NCI-H146 (cell line): Measurements from ENCODE around the gene VSTM4.

Experiments used
- DNase-seq: peaks from one replicate; lab custom pipeline; 2025; lab: John Stamatoyannopoulos, UW

The VSTM4 gene

DNA sequence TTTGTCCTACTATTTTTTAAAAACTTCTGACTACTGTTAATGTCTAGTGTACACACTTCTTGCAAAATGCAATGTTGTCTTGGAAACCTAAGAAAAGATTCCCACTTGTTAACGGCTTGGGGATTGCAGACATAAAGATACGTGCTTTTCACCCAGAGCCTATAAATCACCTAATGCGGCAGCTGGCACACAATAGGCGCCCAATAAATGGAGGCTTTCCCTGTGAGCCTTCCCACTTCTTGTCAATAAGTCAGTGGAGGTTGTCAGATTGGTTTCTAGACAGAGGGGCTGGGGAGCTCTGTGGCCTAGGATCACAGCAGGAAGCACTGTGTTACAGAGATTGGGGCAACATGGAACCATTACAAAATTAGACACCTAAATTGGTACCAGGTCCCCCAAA is 74.7 kb downstream of the VSTM4 start:
- DNase-seq = peak; percentile 68

DNA sequence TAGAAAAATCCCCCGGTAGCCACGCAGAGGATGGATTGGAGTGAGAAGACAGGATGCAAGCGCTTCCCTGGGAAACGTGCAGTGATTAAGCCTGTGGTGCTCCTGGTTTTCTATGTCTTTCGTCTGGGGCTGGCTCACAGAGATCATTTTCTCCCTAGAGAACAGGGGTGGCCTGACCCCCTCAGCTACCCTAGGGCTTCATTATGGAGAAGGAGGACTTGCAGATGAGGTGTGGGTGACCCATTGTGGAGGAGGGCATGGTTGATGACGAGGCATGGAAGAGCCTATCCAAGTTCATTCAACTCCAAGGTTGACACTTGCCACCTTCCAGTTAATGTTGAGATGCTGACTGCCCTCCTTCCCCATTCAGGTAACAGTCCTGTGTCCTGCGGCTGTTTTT is 75.9 kb downstream of the VSTM4 start:
- no peak for DNase-seq

DNA sequence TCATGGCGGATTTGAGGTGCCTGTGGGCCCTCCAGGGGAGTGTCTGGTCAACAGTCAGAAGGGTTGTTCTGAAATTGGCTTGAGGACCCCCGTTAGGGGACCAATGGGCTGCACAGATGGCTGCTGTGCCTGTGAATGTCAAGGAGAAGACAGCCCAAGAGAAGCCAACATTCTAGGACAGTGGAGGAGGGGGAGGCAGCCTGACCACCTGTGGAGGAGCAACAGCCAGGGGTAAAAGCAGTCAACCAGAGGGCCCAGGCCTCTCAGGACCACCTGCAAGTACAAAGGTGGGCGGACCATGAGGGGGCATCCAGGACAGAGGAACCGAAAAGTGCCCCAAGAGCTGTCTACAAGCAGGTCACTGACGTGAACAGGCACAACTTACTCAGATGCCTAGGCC is 76.6 kb downstream of the VSTM4 start:
- DNase-seq = no peak

DNA sequence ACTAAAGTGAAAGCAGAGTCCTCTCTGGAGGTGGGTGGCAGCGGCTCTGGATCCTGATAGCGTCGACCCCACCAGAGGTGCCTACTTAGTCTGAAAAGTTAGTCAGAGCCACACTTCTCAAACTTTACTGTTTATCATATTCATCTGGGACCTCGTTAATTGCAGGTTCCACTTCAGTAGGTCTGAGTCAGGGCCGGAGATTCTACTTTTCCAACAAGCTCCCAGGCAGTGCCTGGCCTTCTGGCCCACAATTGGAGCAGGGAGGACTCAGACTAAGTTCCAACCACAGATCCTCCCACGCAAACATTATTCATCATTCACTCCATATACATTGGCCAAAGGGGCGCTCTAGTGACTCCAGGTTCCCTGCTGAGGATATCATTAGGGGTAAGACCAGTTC is 78.1 kb downstream of the VSTM4 start:
- no peak for DNase-seq

DNA sequence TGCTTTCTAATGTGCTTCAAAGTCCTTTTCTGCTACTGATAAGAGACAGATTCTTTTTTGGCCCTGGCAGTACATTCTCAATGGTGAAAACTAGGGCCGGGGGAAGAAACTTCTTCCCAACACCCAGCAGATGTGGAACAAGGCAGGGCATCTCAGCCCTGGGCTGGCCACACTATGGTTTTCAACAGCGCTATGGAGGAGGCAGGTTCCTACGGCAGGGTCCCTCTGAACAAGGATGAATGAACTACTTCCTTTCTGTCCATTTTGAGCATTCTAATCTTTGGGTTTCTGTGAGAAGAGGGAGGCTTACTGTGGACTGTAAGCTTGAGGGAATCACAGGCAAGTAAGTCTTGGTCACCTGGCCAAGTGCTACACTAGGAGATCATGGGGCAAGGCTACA is 78.7 kb downstream of the VSTM4 start:
- no peak for DNase-seq

DNA sequence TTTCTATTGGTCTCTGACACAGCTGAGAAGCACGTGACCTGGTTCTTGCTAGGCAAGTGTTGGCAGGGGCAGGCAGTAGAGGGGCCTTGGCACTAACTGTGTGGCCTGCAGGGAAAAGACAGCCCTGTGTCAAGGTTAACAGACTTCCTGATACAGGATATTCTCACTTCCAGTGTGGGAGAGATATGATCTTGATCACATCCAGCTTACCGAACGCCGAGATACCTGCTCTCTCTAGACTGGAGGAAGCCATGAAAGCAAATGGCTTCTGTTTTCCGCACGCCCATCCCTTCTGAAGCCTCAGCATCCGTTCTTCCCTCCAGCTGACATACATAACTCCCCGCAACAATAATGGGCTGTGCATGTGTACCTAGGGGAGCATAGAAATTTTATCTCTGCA is 79.4 kb downstream of the VSTM4 start:
- DNase-seq = no peak

DNA sequence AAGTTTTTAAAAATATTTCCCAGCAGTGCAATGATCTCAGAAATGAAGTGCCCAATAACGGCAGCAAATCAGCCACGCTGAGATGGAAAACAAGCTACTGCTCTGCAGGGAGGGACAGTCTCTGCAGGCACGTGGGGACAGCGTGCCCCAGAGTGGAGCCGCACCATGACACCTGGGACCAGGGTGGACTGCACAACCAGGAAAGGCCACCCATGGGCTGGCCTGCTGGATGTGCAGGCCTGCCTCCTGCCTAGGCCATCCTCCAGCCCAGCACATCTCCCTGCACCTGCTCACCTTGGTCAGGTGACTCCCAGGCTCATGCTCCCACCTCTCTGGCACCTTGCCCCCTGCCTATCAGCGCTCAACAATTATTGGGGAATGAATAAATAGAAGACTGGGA is 80.4 kb downstream of the VSTM4 start:
- DNase-seq = peak; percentile 43

DNA sequence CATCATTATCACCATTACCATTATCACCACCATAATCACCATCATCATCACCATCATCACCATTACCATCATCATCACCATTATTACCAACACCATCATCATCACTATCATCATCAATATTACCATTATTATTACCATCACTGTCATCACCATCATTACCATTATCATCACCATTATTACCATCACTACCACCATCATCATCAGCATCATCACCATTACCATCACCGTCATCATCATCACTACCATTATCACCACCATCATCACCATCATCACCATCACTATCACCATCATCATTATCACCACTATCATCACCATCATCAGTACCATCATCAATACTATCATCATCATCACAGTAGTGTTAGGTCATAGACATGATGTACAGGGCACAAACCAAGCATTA is 81.4 kb downstream of the VSTM4 start:
- DNase-seq = no peak

DNA sequence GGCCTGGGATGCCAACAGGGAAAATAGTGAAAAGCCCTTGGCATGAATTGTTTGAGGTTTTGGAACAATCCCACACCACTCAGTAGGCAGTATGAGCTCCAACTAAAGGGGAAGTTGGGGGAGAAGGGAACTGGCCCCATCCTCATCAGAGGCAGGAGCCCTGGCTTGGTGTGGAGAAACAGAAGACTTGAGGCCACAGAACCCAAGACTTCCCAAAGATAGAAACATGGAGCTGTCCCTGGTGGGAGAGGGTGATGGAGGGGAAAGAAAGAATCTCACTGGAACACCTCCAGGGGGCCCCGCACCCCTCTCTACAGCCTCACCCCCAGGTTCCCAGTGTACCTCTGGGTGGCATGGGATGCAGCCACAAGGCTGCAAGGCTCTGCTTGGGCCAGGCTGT is 85.7 kb downstream of the VSTM4 start:
- no peak for DNase-seq

DNA sequence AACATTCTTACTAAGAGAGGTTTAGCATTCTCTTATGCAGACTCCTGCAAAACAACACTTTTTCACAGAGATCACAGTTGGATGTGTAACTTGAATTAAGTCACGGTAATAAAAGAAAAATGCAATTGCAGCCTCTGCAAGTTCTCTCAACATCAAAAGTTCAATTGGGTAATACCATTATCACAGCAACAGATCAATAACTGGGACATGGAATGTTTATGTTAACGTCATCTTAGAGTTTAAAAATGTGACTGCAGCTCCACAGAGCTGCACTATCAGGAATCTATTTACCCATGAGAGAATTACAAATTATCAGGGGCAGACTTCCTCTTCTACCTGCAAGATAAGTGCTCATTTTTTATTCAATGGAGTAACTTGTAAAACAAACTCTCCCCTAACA is 86.7 kb downstream of the VSTM4 start:
- DNase-seq = no peak

DNA sequence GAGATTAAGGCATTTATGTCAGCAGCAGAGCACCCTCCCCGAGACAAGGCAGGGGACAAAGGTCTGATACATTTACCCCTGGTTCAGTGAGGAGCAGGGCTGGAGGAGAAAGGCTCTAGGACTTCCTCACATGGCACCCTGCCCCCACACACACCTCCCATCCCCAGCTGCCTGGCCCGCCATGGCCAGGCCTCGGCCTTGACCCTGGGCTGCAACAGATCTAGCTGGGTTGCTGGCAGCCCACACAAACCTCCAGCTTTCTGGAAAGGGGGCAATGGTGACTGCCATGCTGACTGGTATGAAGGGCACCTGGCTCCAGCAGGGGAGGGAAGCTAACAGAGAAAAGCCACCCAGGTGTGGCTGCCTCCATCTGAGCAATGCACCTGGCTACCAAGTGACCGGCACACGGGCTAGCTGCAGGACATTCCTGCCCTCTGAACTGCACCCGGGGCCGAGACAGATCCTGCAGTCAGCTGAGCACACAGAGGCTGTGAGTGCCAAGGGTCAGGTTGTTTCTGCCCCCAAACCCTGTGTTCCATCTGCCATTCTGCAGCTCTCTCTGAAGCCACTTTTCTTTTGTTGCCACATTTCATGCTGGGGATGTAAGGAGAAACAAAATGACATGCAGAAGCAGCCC is 89.9 kb downstream of the VSTM4 start:
- peak; percentile 73 for DNase-seq

DNA sequence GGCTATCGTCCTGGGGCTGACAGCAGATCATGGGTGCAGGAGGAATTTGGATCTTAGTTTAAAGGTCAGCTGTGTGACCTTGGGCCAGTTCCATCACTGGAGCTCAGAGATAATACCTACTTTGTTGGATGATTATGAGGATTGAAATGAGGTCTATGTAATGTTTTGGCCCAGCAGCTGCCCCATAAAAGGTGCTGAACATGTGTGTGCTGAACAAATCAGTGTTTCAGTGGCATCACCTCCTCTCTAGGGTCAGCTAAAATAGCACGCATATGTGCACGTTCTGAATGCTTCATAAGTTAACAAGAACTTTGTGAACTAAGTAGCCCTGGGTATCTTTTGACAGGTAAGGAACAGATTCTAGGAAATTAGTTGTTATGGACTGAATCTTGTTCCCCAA is 90.8 kb downstream of the VSTM4 start:
- no peak for DNase-seq

DNA sequence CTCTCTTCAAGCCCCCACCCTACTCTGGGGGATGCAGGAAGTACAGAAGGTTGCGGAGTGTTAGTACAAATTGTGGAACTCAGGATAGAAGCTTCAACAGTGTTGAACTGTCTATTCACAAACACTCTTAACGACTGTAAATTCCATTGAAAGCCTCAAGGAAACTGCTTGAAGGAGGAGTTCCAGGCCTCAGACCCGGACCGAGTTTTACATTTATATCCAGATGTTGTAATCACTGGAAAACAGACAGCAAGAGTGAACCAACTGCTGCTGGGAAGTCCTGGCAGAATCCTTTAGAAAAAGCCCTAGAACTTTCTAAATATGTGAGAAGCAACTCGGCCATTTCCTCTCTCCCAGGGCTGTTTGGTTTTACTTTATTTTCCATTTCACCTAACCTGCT is 91.6 kb downstream of the VSTM4 start:
- DNase-seq = no peak

DNA sequence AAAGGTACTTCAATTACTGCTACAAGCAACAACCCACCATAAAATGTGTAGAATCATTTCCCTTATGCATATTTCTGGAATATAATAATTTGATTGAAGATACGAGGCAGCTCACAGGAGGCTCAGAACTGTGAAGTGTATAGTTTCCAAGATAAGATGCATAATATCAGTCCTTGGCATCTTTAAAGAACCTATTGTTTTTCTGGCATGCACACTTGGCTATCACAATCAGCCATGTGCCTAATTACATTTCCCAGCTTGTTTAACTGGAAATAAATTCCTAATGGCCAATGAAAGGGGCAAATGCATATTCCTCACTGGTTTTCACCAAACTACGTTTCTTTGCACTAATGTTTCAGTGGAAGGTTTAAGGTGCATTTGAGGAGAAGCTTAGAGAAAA is 92.3 kb downstream of the VSTM4 start:
- no peak for DNase-seq

DNA sequence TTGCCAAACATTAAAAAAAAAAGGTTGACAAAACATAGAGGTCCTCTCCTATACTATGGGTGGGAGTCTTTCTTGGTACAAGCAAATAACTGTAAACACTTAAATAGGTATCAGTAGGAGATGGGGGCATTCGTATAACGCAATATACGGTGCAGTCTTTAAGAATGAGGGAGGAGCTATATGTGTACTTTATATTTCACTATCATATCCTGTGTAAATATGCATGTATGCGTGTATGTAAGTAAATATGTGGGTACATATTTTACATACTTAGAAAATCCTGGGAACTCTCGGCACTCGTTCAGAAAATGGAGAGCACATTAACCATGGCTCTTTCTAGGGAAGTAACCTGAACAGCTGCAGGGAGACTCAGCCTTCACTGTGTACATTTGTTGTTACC is 93.6 kb downstream of the VSTM4 start:
- no peak for DNase-seq

DNA sequence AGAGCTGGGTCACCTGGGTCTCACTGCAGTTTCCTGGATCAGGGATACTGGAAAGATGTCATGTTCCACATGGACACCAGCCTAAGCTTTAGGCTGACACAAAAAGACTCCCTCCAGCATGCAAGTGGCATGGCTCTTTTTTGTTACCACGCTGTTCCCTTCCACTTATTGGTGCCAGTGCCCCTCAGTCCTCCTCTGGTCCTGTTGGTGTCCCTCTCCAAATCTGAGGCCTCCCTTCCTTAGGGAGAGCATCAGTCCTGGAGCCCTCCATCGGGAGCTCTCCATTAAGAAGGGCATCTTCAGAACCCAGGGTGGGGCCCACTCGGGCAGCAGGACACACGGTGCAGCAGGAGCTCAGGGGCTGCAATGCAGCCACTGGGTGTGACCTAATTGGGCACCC is 99.6 kb downstream of the VSTM4 start:
- no peak for DNase-seq

DNA sequence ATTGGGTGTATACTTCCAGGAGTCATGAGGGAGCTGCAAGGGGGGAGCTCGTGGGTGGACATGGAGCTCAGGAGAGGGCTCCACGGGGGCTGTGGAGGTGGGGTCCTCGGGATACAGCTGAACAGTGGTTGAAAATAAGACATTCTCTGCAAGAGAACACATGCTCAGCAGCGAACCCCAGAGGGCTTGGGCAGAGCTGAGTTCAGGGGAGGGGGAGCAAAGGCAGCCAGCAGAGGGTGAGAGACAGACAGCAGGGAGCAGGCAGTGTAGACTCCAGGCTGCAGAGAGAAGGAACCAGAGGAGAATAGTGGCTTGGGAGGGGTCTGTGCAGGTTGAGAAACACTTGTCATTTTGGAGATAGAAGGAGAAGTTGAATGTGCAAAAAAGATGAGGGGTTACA is 102.7 kb downstream of the VSTM4 start:
- no peak for DNase-seq

DNA sequence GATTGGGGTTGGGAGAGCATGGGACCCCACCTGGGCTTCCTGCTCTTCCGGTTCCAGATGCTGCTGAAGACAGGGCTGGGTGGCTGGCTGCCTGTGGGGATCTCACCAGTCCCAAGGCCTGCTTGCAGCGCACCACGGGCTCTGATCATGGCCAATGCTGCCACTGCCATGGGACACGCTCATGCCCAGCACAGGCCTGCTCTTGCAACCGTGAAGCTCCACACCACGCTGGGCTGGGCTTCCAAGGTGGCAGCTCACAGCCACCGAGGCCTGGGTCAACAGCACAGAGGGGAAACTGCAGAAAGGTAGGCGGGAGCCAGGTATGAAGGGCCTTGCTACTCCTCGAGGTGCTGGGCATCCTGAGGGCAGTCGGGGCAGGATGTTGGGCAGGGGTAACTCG is 103.6 kb downstream of the VSTM4 start:
- DNase-seq = no peak

DNA sequence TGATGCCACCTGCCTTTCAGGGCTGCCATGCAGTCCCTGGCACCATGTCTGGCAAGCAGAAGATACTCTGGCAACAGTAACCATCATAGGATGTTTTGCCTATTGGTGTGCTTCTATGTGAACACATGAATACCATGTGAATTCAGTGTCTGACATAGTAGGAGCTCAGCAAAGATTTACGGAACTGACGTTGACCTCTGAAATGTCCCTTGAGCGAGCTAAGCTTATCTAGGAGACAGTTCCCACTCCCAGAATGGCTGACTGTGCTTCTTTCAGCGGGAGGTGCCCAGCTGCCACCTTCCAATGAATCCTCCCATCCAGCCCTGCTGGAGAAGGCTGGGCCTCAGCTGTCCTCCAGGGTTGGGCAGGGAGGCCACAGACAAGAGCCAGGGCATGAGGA is 104.5 kb downstream of the VSTM4 start:
- DNase-seq = no peak

DNA sequence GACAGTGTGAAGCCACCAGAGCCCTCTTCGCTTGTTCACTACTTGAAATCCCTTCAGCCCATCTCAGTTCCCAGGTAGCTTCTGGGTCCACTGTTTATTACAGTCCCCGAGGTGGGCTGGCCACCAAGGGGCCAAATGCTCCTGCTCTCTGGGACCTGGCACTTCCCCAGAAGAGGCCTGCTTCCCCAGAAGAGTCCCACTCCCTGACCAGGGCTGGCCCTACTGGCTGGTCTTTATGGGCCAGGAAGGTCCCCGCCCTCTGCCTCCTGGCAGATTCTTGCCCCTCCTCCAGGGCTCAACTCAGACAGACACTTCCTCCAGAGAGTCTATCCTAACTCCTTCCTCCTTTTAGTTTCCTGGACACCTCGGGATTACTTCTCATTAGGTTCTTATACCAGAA is 105.0 kb downstream of the VSTM4 start:
- no peak for DNase-seq

DNA sequence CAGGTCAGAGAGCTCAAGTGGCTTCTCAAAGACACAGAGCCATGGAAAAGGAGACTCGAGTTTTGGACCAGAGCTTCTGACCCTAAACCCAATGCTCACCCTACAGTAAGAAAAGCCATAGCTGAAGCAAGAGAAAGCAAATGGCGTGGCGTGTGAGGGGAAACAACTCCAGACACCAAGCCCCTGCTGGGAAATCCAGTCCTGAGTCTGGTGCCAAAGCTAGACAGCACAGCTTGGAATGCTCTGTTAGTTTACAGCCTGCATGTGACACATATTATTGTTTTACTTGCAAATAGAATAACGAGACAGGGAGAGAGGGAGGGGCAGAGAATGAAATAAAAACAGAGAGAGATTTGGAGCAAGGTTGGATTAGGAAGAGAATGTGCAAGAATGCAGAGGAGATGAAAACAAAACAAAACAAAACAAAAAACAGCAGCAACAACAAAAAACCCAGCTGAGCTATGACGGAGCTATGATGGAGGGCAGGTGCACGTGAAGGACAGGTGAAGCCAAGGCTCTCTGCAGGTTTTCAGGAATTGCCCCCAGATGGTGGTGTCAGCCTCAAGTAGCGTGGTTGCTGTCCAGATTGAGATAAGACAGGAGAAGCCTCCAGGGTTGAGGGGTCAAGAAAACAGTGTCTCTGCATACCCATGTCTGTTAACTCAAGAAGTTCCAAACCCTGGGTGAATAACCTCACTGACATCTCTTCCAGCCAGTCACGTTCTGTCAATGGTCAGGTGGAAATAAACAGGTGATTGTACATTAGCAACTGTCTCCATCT is 105.9 kb downstream of the VSTM4 start:
- peak; percentile 8 for DNase-seq

DNA sequence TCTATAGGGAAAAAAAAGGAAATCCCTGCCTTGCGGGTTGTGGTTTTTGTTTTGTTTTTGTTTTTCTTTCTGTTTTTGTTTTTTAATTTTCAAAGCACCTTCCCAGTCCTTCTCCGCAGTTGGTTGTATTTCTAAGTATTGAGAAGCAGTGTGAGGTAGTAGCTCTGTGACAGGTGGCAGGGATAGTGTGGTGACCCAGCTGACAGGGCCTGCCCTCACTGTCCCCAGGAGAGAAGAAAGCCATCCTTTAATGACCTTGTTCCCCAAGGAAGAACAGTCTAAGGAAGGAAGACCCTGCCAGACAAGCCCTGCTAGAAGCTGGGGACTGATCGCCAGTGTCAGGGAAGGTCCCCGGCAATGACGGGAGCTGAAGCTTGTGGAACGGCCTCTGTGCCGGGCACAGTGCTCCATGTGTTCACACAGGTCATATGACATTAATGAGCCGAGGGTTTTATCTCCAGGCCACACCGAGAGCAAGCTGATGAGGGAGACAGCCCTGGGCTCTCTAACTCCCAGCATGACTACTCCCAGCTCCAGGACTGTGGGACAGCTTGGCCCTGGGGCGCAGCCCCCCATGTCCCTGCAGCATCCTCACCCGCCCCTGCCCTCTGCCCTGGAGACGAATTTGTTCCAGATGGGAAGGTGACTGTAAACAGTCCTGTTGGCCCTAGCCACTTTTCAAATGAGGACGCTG is 106.7 kb downstream of the VSTM4 start:
- DNase-seq = no peak

DNA sequence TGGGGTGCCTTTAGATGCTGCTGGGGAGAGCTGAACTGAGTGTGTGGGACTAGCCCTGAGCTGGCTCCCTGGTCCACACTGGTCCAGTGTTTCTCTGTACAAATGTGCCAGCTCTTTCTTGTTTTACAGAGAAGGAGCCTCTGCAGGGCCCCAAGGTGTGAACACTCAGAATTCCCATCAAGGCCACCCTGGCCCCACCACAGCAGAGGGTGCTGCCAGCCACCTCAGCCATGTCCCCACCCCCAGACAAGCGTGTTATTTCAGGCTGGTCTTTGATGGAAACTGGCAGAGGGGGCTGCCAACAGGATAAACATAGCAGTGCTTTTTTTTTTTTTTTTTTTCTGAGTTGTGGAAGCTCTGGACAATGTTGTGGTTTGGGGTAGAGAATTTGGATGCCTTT is 107.2 kb downstream of the VSTM4 start:
- no peak for DNase-seq
